ENCODE measurements around the gene HOXA13.

The HOXA13 gene

GRCh38 chr7:27144781-27145164, 55.1 kb downstream of the HOXA13 start:
- DNase-seq = no peak

All from DMS79 (cell line).